NCI-H345 treated with DMSO at 0.1 percent for 48 hours (cell line): ENCODE results near the gene ATRNL1.

Source experiments
- DNase-seq: peaks from one replicate; lab custom pipeline; 2025; ENCODE audit not compliant: unreplicated experiment; lab: John Stamatoyannopoulos, UW

ATRNL1 gene

DNA sequence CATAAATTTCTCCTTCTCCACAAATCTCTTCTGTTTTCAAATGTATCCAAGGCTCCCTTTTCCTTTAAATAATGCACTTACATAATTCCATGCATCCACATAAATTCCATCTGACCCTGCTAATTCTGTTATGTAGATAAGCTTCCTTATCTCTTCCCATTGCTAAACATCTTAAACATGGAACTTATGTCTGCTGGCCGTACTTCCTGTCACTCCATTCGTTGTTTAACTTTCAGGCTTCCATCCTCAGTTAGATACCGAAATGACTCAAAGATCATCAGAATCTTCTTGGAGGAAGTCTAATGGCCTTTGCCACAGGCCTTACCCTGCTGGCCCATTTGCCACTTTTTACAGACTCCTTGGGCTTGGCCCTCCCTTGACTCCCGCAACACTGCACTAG, 848.9 kb downstream of the ATRNL1 start:
- DNase-seq = no peak

DNA sequence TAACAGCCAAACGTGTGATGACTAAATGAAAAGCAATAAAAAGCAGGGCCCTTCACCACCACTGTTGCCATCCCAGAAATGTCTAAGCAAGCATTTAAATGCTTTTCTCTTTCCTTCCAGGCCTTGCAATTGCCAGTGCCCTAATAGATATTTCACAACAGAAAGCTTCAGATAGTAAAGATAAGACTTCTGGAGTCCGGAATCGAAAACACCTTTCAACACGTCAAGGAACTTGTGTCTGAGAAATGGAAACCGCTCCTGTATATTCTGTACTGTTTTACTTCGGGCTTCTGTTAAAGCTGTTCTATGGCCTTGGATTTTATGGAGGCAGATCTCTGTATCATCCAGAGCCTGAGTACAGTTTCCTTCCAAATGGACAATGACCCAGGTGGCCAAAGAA, 851.4 kb downstream of the ATRNL1 start:
- DNase-seq = no peak

GRCh38 chr10:115945701-115946445, 852.7 kb downstream of the ATRNL1 start:
- no peak for DNase-seq

DNA sequence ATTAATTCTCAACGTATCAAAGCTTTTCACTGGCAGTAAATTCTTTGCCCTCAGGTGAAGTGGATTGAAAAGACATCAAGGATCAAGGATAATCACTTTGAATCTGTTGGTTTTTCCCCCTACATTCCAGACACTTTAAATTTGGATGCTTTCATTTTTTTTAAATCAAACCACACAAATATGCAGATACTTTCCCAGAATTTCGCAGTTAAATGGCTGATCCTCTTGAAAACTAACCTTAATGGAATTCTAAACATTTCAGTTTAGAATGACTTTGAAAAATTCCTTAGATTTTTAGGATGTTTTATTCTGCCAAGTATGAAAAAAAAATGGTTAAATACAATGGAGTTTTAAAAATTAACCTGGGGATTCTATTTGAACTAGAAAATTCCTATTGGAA, 853.9 kb downstream of the ATRNL1 start:
- no peak for DNase-seq

- DNase-seq = no peak
Observed at GRCh38 chr10:115948465-115948864, 855.3 kb downstream of the ATRNL1 start.

GRCh38 chr10:115949282-115949844, 856.2 kb downstream of the ATRNL1 start:
- DNase-seq = no peak

DNA sequence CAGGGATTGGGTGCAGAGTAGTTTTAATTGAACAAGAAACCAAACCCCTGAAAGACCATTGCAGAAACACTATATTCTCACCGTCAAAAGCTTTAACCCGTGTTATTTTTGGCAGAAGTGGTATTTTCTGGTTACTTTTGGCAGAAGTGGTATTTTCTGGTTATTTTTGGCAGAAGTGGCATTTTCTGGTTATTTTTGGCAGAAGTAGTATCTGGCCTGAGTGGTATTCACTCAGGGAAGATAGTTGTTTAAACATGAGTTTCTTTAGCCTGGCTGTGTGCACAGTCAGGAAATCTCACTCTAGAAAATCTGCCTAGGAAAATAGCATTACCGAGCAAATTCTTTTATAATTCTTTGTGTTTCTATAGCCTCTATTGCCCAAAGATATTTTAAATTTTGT, 857.2 kb downstream of the ATRNL1 start:
- no peak for DNase-seq

- DNase-seq = no peak
Observed at GRCh38 chr10:115951242-115951641, 858.1 kb downstream of the ATRNL1 start.

DNA sequence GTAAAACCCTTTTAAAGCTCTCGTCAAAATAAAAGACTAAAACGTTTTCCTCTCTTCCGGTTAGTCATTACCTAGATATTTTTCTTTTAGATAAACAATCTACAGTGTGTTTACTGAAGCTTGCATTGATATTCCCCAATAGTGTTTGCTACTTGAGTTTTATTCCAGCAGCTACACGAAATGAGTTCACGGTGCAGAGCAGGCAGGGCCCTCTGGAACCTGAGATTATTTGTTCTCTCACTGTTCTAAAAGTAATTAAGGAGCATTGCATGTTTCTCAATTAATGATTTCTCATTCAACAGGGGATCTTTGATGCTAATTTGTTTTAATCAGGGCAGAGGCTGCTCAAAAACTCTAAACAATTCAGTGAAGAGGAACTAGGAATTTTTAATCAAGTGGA, 860.1 kb downstream of the ATRNL1 start:
- no peak for DNase-seq

- no peak for DNase-seq
Observed at GRCh38 chr10:115953968-115954367, 860.8 kb downstream of the ATRNL1 start.

GRCh38 chr10:115956225-115957011, 863.3 kb downstream of the ATRNL1 start:
- DNase-seq = no peak

GRCh38 chr10:115957012-115957399, 863.8 kb downstream of the ATRNL1 start:
- DNase-seq = no peak

- DNase-seq = no peak
Observed at GRCh38 chr10:115957786-115958442, 864.7 kb downstream of the ATRNL1 start.

DNA sequence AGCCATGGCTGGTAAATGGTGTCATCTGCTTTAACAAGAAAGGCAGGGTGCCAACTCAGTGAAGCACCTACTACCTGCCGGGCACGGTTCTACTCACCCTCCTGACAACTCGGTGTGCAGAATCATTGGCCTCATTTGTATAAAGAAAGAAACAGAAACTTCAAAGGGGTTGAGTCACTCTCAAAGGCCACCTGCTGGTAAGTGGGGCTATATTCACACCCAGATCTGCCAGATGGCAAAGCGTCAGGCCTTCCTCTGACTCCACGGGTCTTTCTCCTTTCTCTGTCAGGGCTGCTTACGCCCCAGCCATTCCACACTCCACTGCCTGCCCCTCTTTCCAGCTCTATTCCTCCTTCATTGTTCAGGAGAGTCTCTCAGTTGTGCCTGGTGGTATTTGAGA, 870.7 kb downstream of the ATRNL1 start:
- peak; percentile 78 for DNase-seq

DNA sequence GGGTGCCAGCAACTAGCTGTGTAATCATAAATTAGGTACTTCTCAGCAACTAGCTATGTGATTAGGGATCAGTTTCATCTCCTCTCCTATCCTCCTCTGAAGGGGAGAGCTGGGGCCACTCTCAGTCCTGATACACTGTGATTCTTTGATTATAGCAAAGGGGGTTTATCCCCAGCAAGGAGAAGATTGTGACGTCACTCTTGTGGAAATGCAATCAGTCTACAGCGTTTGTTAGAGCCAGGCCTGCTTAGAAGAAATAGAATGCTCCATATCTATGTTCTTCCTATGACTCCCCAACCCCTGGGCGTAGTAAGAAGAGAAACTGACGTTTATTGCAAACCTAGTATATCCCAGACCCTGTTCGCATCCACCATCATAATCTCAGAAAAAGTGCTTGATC, 871.7 kb downstream of the ATRNL1 start:
- no peak for DNase-seq

DNA sequence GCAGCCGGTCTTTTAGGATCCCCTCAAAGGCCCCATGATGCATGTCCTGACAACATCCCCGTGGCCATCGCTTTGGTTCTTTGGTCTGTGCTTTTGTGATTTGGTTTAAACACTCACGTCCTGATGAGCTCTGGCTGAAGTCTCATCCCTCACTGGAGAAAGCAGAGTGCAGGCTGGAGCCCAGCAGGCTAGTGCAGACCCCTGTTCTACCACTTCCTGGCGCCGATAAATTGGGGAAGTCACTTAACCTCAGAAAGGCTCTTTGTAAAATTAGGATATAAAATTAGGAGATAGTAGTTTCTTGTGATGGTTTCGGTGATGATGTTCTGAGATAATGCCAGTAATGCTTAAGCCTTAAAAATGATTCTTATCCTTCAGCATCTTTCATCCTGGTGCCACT, 872.2 kb downstream of the ATRNL1 start:
- no peak for DNase-seq

- DNase-seq = no peak
Observed at GRCh38 chr10:115968236-115968635, 875.1 kb downstream of the ATRNL1 start.

DNA sequence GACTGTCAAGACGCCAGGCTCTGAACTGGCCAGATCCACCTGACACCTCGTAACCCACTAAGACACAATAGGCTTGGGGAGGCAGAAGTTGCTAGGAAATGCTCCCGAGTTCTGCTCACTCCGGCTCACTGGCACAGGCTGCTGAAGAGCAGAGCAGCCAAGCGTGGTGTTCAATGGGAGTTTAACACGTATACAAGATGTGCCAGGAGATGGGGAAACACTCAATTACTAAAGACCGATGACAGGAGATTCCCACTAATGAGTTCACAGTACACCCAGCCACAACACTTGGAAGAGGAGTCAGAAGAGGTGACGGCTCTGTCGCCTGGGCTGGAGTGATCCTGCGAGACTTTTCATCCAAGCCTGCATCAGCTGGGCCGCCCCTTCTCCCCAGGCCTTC, 876.4 kb downstream of the ATRNL1 start:
- DNase-seq = no peak

DNA sequence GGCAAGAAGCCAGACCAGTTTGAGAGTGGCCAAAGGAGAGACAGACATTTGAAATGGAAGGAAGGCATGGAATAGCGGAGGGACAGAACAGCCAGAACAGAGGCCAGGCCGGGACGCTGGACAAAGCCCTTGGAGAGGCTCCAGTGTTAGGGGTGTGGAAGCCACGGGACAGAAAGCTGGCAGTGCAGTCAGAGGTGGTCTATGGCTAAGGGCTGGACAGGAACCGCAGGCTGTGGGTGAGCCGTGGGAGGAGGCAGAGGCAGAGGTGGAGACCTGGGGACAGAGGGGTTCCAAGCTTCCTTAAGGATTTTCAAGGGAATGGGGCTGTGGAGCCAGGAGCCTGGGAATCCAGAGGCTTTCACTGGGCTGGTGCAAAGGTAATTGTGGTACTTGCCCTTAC, 878.8 kb downstream of the ATRNL1 start:
- DNase-seq = no peak

DNA sequence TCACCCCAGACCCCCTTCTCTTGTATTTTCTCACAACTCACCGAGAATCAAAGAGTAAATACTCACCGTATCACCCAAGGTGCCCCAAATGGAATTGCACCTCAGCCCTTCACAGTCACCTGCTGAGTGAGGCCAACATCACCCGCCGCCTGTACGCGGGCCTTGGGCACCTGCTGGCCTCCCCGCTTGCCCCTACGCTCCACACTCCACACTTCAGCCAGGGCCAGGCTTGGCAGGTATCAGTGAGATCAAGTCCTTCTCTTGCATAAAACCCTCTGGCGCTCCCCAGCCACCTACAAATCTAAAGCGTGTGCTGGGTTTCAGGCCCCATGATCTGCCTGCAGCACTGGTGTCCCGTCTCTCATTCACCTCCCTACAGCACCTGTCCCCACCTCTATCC, 879.3 kb downstream of the ATRNL1 start:
- DNase-seq = no peak

DNA sequence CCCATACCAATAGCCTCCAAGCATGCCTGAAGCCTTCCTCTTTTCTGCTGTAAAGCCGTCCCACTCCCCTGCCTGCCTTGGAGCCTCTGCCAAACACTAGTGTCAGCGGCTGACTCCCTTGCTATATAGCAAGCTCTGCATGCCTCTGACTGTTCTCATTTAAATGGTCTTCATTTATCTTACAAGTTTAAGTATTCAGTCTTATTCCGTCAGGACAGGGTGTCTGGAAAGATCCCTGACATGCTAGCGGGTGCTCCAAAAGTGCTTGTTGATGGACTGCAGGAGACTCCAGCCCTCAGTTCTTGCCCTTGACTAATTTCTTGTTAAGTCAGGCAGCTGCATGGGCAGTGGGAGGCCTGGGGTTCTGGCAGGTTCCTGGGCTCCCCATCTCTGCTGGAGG, 881.2 kb downstream of the ATRNL1 start:
- DNase-seq = no peak
